Stimulated activated naive B cell treated with anti-CD40 and anti-IgM and Interleukin-4, amounts not matched to agents 10 μg/mL and 1 μg/mL and 100 μg/mL, for 72 hours (primary cell): ENCODE results near the gene EPS15.
A peak's percentile ranks its signal among the peaks of the same experiment; 100 is the strongest.
"Not testable (repeated sequence)": the region's sequence is repeated elsewhere in the genome, so short reads cannot be mapped to it uniquely, and the experiment has no call there.

Source experiments
- ATAC-seq, 2 donors: fragments of 150-1000 bp; cut with Tn5 transposase; replicated peaks; 2 replicates each; pipeline ENCODE4 v1.10.0; 2021; ENCODE audit warnings: moderate library complexity in 1 of 2
- DNase-seq: peaks from one replicate; pipeline ENCODE4 v3.0.0; 2021
- H3K27ac Mint-ChIP-seq: one replicate; pipeline ENCODE4 v1.8.0; 2022; ENCODE audit warnings: mild to moderate bottlenecking, mixed read lengths
- H3K27me3 Mint-ChIP-seq, 2 donors: one replicate each; pipeline ENCODE4 v1.8.0; 2022; ENCODE audit warnings: mixed read lengths in 2 of 2
- H3K36me3 Mint-ChIP-seq, 2 donors: one replicate each; pipeline ENCODE4 v1.8.0; 2022; ENCODE audit warnings: mixed read lengths in 2 of 2, mild to moderate bottlenecking in 1 of 2
- H3K4me1 Mint-ChIP-seq, 2 donors: one replicate each; pipeline ENCODE4 v1.8.0; 2022; ENCODE audit warnings: mixed read lengths in 2 of 2, mild to moderate bottlenecking in 1 of 2
- H3K4me3 Mint-ChIP-seq, 2 donors: one replicate each; pipeline ENCODE4 v1.8.0; 2022; ENCODE audit warnings: mild to moderate bottlenecking in 2 of 2, mixed read lengths in 2 of 2, moderate library complexity in 1 of 2
- H3K9me3 Mint-ChIP-seq, 2 donors: one replicate each; pipeline ENCODE4 v1.8.0; 2022; ENCODE audit warnings: mixed read lengths in 2 of 2, mild to moderate bottlenecking in 1 of 2

EPS15 gene

DNA sequence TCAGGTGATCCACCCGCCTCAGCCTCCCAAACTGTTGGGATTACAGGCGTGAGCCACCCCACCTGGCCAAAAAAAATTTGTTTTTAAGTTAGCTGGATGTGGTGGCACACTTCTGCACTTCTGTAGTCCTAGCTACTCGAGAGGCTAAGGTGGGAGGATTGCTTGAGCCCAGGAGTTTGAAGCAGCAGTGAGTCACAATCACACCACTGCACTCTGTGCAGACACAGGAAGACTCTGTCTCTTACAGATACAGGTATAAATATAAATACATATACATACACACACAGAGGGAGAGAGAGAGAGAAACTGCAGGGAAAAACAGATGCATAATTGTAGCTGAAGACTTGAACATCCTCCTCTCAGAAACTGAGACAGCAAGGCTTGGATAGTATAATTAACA, 34.8 kb upstream of the EPS15 start:
- Mint-ChIP-seq H3K27me3 (no peaks in the 10 kb centered on the region), H3K9me3 (no peaks in the 10 kb centered on the region), H3K27ac (no peak overlapping the region), H3K36me3 (no peaks in the 10 kb centered on the region), H3K4me3 (no peak overlapping the region), H3K4me1 (peaks cover 9 to 19% of the 10 kb centered on the region in 2 donors)
- no peak for ATAC-seq
- DNase-seq = no peak

GRCh38 chr1:51552929-51553807, 34.1 kb upstream of the EPS15 start:
- Mint-ChIP-seq H3K27ac (no peak overlapping the region), H3K36me3 (no peaks in the 10 kb centered on the region), H3K4me1 (peaks cover 15 to 27% of the 10 kb centered on the region in 2 donors), H3K27me3 (no peaks in the 10 kb centered on the region), H3K9me3 (no peaks in the 10 kb centered on the region), H3K4me3 (no peak overlapping the region)
- DNase-seq (no peak), ATAC-seq (no peak)

DNA sequence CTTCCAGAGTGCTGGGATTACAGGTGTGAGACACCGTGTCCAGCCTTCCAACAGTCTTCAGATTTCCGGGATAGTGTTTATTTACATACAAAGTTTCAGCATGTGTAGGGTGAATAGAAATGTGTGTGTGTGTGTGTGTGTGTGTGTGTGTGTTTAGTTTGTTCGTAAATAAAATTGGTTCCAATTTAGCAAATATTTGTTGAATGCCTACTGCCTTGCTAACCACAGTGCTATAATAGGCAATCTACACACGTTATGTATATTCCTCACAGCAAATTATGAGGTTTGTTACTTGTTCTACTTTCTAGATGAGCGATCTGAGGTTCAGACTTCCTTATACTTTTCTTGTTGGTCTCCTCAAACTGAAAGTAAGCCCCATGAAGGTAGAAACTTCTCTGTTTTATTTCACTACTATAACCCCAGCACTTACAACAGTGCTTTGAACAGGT, 32.8 kb upstream of the EPS15 start:
- ATAC-seq (peak; percentile 69 to 78), DNase-seq (no peak)
- H3K4me1 Mint-ChIP-seq = peaks cover 15 to 27% of the 10 kb centered on the region in 2 donors
- H3K36me3 Mint-ChIP-seq = no peaks in the 10 kb centered on the region
- no peaks in the 10 kb centered on the region for H3K9me3 Mint-ChIP-seq
- no peak overlapping the region for H3K27ac Mint-ChIP-seq
- no peaks in the 10 kb centered on the region for H3K27me3 Mint-ChIP-seq
- no peak overlapping the region for H3K4me3 Mint-ChIP-seq

GRCh38 chr1:51551081-51551480, 32.0 kb upstream of the EPS15 start:
- H3K27me3 Mint-ChIP-seq = no peaks in the 10 kb centered on the region
- no peaks in the 10 kb centered on the region for H3K9me3 Mint-ChIP-seq
- H3K4me1 Mint-ChIP-seq = peaks cover 15 to 27% of the 10 kb centered on the region in 2 donors
- H3K36me3 Mint-ChIP-seq = no peaks in the 10 kb centered on the region
- no peak overlapping the region for H3K4me3 Mint-ChIP-seq
- ATAC-seq (no peak), DNase-seq (no peak)
- H3K27ac Mint-ChIP-seq = no peak overlapping the region

DNA sequence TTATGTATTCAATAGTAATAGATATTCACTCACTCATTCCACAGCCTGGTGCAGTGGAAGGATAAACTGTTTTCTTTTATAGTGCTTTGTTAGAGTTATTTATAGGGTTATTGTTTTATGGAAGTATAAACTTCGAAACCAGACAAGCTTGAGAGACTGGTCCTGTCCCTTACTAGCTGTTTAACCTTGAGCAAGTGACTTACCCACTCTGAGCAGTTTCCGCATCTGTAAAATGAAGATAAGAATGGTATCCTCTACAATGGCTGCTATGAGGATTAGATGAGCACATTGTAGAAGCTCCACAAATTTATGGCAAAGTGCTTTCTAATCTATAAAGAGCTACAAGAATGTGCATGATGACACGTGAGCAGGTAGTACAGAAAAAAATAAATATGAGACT, 30.8 kb upstream of the EPS15 start:
- H3K4me1 Mint-ChIP-seq = peaks cover 15 to 27% of the 10 kb centered on the region in 2 donors
- H3K27ac Mint-ChIP-seq = no peak overlapping the region
- H3K36me3 Mint-ChIP-seq = no peaks in the 10 kb centered on the region
- DNase-seq (no peak), ATAC-seq (no peak)
- H3K4me3 Mint-ChIP-seq = no peak overlapping the region
- H3K27me3 Mint-ChIP-seq = no peaks in the 10 kb centered on the region
- H3K9me3 Mint-ChIP-seq = no peaks in the 10 kb centered on the region

GRCh38 chr1:51549016-51549619, 30.1 kb upstream of the EPS15 start:
- no peak overlapping the region for H3K4me3 Mint-ChIP-seq
- H3K36me3 Mint-ChIP-seq = no peaks in the 10 kb centered on the region
- no peak for DNase-seq
- H3K4me1 Mint-ChIP-seq = peaks cover 15 to 27% of the 10 kb centered on the region in 2 donors
- no peaks in the 10 kb centered on the region for H3K27me3 Mint-ChIP-seq
- H3K9me3 Mint-ChIP-seq = no peaks in the 10 kb centered on the region
- H3K27ac Mint-ChIP-seq = peak overlapping the region; percentile 87
- ATAC-seq = peak; percentile 54 to 57

DNA sequence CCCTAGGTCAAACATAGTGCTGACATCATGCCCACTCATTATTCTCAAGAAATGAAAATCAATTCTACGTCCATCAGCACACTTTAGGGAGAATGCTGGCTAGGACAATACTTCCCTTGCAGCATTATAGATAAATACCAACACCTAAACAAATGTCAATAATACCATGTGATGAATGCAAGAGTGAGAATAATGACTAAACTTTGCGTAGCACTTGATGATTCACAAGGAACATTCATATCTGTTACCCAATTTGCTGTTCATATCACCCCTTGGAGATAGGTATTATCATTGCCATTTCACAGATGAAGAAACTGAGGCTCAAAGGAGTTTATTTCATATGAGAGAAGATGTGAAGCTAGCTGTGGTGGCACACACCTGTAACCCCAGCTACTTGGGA, 24.8 kb upstream of the EPS15 start:
- no peak for DNase-seq
- no peaks in the 10 kb centered on the region for H3K36me3 Mint-ChIP-seq
- no peak overlapping the region for H3K4me3 Mint-ChIP-seq
- no peak overlapping the region for H3K27ac Mint-ChIP-seq
- ATAC-seq = no peak
- peaks cover 7 to 9% of the 10 kb centered on the region in 2 donors for H3K4me1 Mint-ChIP-seq
- no peaks in the 10 kb centered on the region for H3K27me3 Mint-ChIP-seq
- no peaks in the 10 kb centered on the region for H3K9me3 Mint-ChIP-seq

DNA sequence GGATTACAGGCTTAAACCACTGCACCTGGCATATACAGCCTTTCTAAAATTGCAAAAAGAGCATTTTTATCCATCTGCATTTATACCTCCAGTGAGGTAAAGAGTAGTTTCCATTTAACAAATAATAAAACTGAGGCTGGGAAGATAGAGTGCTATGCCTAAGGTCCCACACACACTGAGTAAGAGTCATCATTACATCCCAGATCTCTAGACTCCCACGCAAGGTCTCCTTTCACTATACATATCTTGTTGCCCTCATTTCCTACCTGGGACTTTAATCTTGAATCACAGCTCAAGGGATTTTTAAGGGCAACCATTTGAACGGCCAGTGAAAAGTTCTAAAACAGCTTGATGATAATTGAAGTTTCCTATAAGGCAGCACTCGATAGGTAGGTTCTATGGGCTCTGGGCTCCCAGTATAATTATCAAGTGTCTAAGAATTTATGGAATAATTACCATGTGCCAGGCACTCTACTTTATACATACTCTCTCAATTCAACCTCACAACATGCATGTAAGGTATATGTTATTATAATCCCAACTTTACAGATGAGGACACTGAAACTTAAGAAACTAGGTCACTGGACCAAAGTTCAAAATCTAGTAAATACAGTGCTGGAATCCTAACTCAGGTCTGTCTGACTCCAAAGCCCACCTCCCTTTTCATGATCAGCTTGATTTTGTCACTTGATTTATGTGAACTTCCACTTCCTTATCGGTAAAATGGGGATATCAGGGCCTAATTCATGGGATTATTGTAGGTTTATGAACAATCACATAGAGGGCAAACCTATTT, 23.3 kb upstream of the EPS15 start:
- ATAC-seq (no peak), DNase-seq (no peak)
- H3K27ac Mint-ChIP-seq = no peak overlapping the region
- H3K27me3 Mint-ChIP-seq = no peaks in the 10 kb centered on the region
- H3K4me1 Mint-ChIP-seq = peaks cover 0 to 3% of the 10 kb centered on the region in 2 donors
- no peaks in the 10 kb centered on the region for H3K9me3 Mint-ChIP-seq
- H3K36me3 Mint-ChIP-seq = no peaks in the 10 kb centered on the region
- no peak overlapping the region for H3K4me3 Mint-ChIP-seq

GRCh38 chr1:51541313-51542050, 22.4 kb upstream of the EPS15 start:
- no peak overlapping the region for H3K27ac Mint-ChIP-seq
- H3K4me1 Mint-ChIP-seq = peaks cover 0 to 3% of the 10 kb centered on the region in 2 donors
- ATAC-seq (no peak), DNase-seq (no peak)
- H3K9me3 Mint-ChIP-seq = no peaks in the 10 kb centered on the region
- no peaks in the 10 kb centered on the region for H3K36me3 Mint-ChIP-seq
- no peak overlapping the region for H3K4me3 Mint-ChIP-seq
- H3K27me3 Mint-ChIP-seq = no peaks in the 10 kb centered on the region

GRCh38 chr1:51537568-51537967, 18.5 kb upstream of the EPS15 start:
- no peak overlapping the region for H3K4me3 Mint-ChIP-seq
- no peaks in the 10 kb centered on the region for H3K36me3 Mint-ChIP-seq
- peaks cover 7 to 10% of the 10 kb centered on the region in 2 donors for H3K4me1 Mint-ChIP-seq
- DNase-seq = no peak
- no peaks in the 10 kb centered on the region for H3K27me3 Mint-ChIP-seq
- no peak overlapping the region for H3K27ac Mint-ChIP-seq
- no peaks in the 10 kb centered on the region for H3K9me3 Mint-ChIP-seq
- ATAC-seq = no peak

- ATAC-seq = peak in 1 of 2 donors; percentile 55
- Mint-ChIP-seq H3K4me1 (peaks cover 4 to 10% of the 10 kb centered on the region in 2 donors), H3K9me3 (no peaks in the 10 kb centered on the region), H3K4me3 (no peak overlapping the region), H3K27ac (no peak overlapping the region), H3K36me3 (no peaks in the 10 kb centered on the region), H3K27me3 (no peaks in the 10 kb centered on the region)
- no peak for DNase-seq
These were observed 16.0 kb upstream of the EPS15 start for GRCh38 chr1:51535006-51535592.

DNA sequence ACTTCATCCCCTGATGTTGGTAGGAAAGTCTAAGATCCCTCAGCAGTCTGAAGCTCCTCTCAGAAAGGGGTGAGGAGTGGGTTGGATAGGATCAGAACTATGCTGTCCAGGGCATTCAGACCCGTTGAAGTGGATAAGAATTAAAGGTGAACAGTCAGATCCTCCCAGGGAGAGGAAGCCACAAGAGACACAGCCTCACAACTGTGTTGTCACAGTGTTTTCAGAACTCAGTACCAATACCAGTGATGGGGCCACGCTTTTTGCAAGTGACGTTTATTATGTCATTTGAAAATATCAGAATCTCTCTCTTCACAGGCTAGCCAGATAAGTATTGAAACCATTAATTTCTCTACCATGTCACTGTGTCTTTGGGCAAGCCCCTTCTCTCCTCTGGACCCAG, 15.4 kb upstream of the EPS15 start:
- Mint-ChIP-seq H3K36me3 (no peaks in the 10 kb centered on the region), H3K27me3 (no peaks in the 10 kb centered on the region), H3K27ac (peak overlapping the region; percentile 39), H3K9me3 (no peaks in the 10 kb centered on the region), H3K4me1 (peaks cover 4 to 10% of the 10 kb centered on the region in 2 donors), H3K4me3 (no peak overlapping the region)
- ATAC-seq (peak; percentile 39 to 79), DNase-seq (no peak)

DNA sequence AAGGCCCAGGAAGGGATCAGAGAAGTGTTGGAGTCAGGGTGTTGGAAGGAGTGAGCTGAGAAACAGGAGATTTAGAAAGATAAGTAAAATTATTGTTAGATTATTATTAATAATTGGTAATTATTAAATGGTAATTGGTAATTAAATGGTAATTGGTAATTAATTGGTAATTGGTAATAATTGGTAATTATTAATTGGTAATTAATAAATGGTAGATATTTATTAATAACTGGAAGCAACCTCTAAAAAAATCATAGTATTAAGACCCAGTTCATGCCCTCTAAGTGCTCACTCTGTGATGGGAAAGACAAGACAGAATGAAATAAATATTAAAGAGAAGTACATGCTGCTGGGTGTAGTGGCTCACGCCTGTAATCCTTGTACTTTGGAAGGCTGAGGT, 13.8 kb upstream of the EPS15 start:
- ATAC-seq (no peak), DNase-seq (no peak)
- Mint-ChIP-seq H3K27me3 (no peaks in the 10 kb centered on the region), H3K4me1 (peaks cover 4 to 10% of the 10 kb centered on the region in 2 donors), H3K36me3 (no peaks in the 10 kb centered on the region), H3K4me3 (no peak overlapping the region), H3K9me3 (no peaks in the 10 kb centered on the region), H3K27ac (no peak overlapping the region)

DNA sequence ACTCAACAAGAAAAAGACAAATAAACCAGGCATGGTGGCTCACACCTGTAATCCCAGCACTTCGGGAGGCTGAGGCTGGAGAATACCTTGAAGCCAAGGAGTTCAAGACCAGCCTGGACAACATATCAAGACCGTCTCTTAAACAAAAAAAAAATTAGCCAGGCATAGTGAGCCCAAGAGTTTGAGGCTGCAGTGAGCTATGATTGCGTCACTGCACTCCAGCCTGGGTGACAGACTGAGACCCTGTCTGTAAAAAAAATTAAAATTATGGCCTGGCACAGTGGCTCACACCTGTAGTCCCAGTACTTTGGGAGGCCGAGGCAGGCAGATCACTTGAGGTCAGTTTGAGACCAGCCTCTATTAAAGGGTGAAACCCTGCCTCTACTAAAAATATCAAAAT, 11.4 kb upstream of the EPS15 start:
- not testable (repeated sequence) for H3K36me3 Mint-ChIP-seq, H3K27me3 Mint-ChIP-seq, H3K4me1 Mint-ChIP-seq, ATAC-seq, DNase-seq, H3K27ac Mint-ChIP-seq, H3K4me3 Mint-ChIP-seq, H3K9me3 Mint-ChIP-seq
